KMS-11 (cell line): ENCODE data around the gene JAK1.

ENCODE experiments used
- H2AFZ ChIP-seq: fragments of 200-600 bp; sonication (generic); 2 replicates; pipeline ENCODE4 v1.6.1; 2016; ENCODE audit warnings: antibody characterized with exemption, mixed run types, low read depth
- H3K27ac ChIP-seq: fragments of 200-600 bp; sonication (generic); 2 replicates; pipeline ENCODE4 v1.6.1; 2016; ENCODE audit warnings: mild to moderate bottlenecking, mixed run types
- H3K27me3 ChIP-seq: fragments of 200-600 bp; sonication (generic); 2 replicates; pipeline ENCODE4 v1.6.1; 2017; ENCODE audit warnings: mild to moderate bottlenecking, low read depth, mixed run types, moderate library complexity; ENCODE audit not compliant: insufficient read depth
- H3K36me3 ChIP-seq: fragments of 200-600 bp; sonication (generic); 2 replicates; pipeline ENCODE4 v1.6.1; 2017; ENCODE audit warnings: mild to moderate bottlenecking, mixed run types; ENCODE audit not compliant: insufficient read depth
- H3K4me1 ChIP-seq: fragments of 200-600 bp; sonication (generic); 2 replicates; pipeline ENCODE4 v1.6.1; 2016; ENCODE audit warnings: mild to moderate bottlenecking, low read depth, mixed run types; ENCODE audit not compliant: poor library complexity, severe bottlenecking
- H3K4me2 ChIP-seq: fragments of 200-600 bp; sonication (generic); 2 replicates; pipeline ENCODE4 v1.7.0; 2016; ENCODE audit warnings: mild to moderate bottlenecking, mixed run types
- H3K4me3 ChIP-seq: fragments of 200-600 bp; sonication (generic); IDR thresholded peaks from 2 replicates; pipeline ENCODE4 v1.6.1; 2017; ENCODE audit warnings: low read depth, low read length, mixed read lengths; ENCODE audit not compliant: insufficient read depth
- H3K79me2 ChIP-seq: fragments of 200-600 bp; sonication (generic); 2 replicates; pipeline ENCODE4 v1.6.1; 2016; ENCODE audit warnings: low read depth, mixed run types; ENCODE audit not compliant: insufficient read depth
- H3K9ac ChIP-seq: fragments of 200-600 bp; sonication (generic); 2 replicates; pipeline ENCODE4 v1.6.1; 2016; ENCODE audit warnings: mild to moderate bottlenecking, mixed run types
- H4K20me1 ChIP-seq: fragments of 200-600 bp; sonication (generic); 2 replicates; pipeline ENCODE4 v1.6.1; 2016; ENCODE audit warnings: mild to moderate bottlenecking, mixed run types; ENCODE audit not compliant: insufficient read depth
- TF ChIP-seq, protein P1 (sequence below): fragments of 200-600 bp; sonication (generic); conservative IDR thresholded peaks from 2 replicates; pipeline ENCODE4 v1.6.1; 2017; ENCODE audit warnings: low read depth, mild to moderate bottlenecking, antibody characterized with exemption, low read length, moderate library complexity, mixed read lengths

Gene JAK1

GRCh38 chr1:64892576-64893573, 73.5 kb downstream of the JAK1 start:
- H3K4me3 ChIP-seq: no peak overlapping the region
- TF ChIP-seq, protein P1, sequence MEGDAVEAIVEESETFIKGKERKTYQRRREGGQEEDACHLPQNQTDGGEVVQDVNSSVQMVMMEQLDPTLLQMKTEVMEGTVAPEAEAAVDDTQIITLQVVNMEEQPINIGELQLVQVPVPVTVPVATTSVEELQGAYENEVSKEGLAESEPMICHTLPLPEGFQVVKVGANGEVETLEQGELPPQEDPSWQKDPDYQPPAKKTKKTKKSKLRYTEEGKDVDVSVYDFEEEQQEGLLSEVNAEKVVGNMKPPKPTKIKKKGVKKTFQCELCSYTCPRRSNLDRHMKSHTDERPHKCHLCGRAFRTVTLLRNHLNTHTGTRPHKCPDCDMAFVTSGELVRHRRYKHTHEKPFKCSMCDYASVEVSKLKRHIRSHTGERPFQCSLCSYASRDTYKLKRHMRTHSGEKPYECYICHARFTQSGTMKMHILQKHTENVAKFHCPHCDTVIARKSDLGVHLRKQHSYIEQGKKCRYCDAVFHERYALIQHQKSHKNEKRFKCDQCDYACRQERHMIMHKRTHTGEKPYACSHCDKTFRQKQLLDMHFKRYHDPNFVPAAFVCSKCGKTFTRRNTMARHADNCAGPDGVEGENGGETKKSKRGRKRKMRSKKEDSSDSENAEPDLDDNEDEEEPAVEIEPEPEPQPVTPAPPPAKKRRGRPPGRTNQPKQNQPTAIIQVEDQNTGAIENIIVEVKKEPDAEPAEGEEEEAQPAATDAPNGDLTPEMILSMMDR: no peak
- H3K27ac ChIP-seq: no peak overlapping the region
- peaks cover 24% of the 10 kb centered on the region for H4K20me1 ChIP-seq
- no peak overlapping the region for H2AFZ ChIP-seq
- H3K27me3 ChIP-seq: no peaks in the 10 kb centered on the region
- H3K9ac ChIP-seq: no peak overlapping the region
- peaks cover 72% of the 10 kb centered on the region for H3K4me1 ChIP-seq
- no peaks in the 10 kb centered on the region for H3K36me3 ChIP-seq
- peaks cover 65% of the 10 kb centered on the region; the same call in 1 of the 2 replicates for H3K79me2 ChIP-seq
- H3K4me2 ChIP-seq: peak overlapping the region; percentile 76; the same call in 1 of the 2 replicates

GRCh38 chr1:64891448-64891825, 74.9 kb downstream of the JAK1 start:
- Histone ChIP-seq H3K36me3 (no peaks in the 10 kb centered on the region), H3K4me2 (no peak overlapping the region; the same call in 1 of the 2 replicates), H3K27me3 (no peaks in the 10 kb centered on the region), H3K9ac (no peak overlapping the region), H2AFZ (no peak overlapping the region), H3K4me3 (no peak overlapping the region), H3K4me1 (peaks cover 61% of the 10 kb centered on the region), H4K20me1 (peaks cover 24% of the 10 kb centered on the region), H3K27ac (no peak overlapping the region), H3K79me2 (peaks cover 58% of the 10 kb centered on the region; the same call in 1 of the 2 replicates)
- TF ChIP-seq, protein P1: no peak

- H3K79me2 ChIP-seq: peaks cover 56% of the 10 kb centered on the region; the same call in 1 of the 2 replicates
Measured at GRCh38 chr1:64890699-64891447, 75.5 kb downstream of the JAK1 start.

GRCh38 chr1:64887689-64888217, 78.6 kb downstream of the JAK1 start:
- Histone ChIP-seq H4K20me1 (peaks cover 3% of the 10 kb centered on the region), H3K27ac (no peak overlapping the region), H3K36me3 (no peaks in the 10 kb centered on the region), H3K4me1 (peaks cover 24% of the 10 kb centered on the region), H3K27me3 (no peaks in the 10 kb centered on the region), H3K79me2 (peaks cover 38% of the 10 kb centered on the region; the same call in 1 of the 2 replicates), H2AFZ (no peak overlapping the region), H3K9ac (no peak overlapping the region), H3K4me3 (no peak overlapping the region), H3K4me2 (no peak overlapping the region)
- TF ChIP-seq, protein P1: no peak

More at GRCh38 chr1:64890699-64891447, 75.5 kb downstream of the JAK1 start:
- H3K4me2 ChIP-seq: no peak overlapping the region
- no peak overlapping the region for H3K27ac ChIP-seq
- peaks cover 24% of the 10 kb centered on the region for H4K20me1 ChIP-seq
- no peaks in the 10 kb centered on the region for H3K36me3 ChIP-seq
- no peak overlapping the region for H3K9ac ChIP-seq
- TF ChIP-seq, protein P1: no peak
- H3K27me3 ChIP-seq: no peaks in the 10 kb centered on the region
- no peak overlapping the region for H3K4me3 ChIP-seq
- peaks cover 55% of the 10 kb centered on the region for H3K4me1 ChIP-seq
- H2AFZ ChIP-seq: no peak overlapping the region
